ENCODE measurements around the gene SULT1A1. TPM values are rescaled to one million over a fixed set of nuclear protein-coding genes. Genes with fewer than 3 reads are reported as not detected.

Gene SULT1A1
- total and polyA plus RNA-seq, 2 of the 13 experiments (the other 11 are each of a cell fraction or from before 2014, with no cell fraction given), result 114 to 147 TPM

GRCh38 chr16:28609631-28610594 is at the start of gene SULT1A1 (continued):
- TF ChIP-seq, protein P1, sequence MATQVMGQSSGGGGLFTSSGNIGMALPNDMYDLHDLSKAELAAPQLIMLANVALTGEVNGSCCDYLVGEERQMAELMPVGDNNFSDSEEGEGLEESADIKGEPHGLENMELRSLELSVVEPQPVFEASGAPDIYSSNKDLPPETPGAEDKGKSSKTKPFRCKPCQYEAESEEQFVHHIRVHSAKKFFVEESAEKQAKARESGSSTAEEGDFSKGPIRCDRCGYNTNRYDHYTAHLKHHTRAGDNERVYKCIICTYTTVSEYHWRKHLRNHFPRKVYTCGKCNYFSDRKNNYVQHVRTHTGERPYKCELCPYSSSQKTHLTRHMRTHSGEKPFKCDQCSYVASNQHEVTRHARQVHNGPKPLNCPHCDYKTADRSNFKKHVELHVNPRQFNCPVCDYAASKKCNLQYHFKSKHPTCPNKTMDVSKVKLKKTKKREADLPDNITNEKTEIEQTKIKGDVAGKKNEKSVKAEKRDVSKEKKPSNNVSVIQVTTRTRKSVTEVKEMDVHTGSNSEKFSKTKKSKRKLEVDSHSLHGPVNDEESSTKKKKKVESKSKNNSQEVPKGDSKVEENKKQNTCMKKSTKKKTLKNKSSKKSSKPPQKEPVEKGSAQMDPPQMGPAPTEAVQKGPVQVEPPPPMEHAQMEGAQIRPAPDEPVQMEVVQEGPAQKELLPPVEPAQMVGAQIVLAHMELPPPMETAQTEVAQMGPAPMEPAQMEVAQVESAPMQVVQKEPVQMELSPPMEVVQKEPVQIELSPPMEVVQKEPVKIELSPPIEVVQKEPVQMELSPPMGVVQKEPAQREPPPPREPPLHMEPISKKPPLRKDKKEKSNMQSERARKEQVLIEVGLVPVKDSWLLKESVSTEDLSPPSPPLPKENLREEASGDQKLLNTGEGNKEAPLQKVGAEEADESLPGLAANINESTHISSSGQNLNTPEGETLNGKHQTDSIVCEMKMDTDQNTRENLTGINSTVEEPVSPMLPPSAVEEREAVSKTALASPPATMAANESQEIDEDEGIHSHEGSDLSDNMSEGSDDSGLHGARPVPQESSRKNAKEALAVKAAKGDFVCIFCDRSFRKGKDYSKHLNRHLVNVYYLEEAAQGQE (IDR thresholded peaks at IDR 0.05; ENCODE audit: borderline replicate concordance in 1 of 2, low read depth in 1 of 2, low read length in 2 of 2), result no peak
- no peak for TF ChIP-seq TEAD2 (CRISPR knock-in tag; IDR thresholded peaks at IDR 0.05)
- TF ChIP-seq ZNF652 (CRISPR knock-in tag; IDR thresholded peaks at IDR 0.05; ENCODE audit: borderline replicate concordance, low read depth), result no peak
- no peak for TF ChIP-seq FOSL1 (CRISPR knock-in tag; IDR thresholded peaks at IDR 0.05; ENCODE audit: borderline replicate concordance)
- no peak; the same call in 1 of the 2 replicates for TF ChIP-seq ZNF235 (CRISPR knock-in tag; IDR thresholded peaks at IDR 0.05; ENCODE audit: borderline replicate concordance)
- TF ChIP-seq PCBP1 (IDR thresholded peaks at IDR 0.05; ENCODE audit: borderline replicate concordance, low read depth, low read length), result 0 out of 2 replicates have a peak, but pooled peaks have one; percentile 53
- TF ChIP-seq ZNF101 (CRISPR knock-in tag; IDR thresholded peaks at IDR 0.05; ENCODE audit: borderline replicate concordance, low read depth), result 0 out of 2 replicates have a peak, but pooled peaks have one; percentile 23
- TF ChIP-seq EHMT2 (IDR thresholded peaks at IDR 0.05; ENCODE audit: borderline replicate concordance, low read depth, low read length), result no peak
- TF ChIP-seq, protein P2, sequence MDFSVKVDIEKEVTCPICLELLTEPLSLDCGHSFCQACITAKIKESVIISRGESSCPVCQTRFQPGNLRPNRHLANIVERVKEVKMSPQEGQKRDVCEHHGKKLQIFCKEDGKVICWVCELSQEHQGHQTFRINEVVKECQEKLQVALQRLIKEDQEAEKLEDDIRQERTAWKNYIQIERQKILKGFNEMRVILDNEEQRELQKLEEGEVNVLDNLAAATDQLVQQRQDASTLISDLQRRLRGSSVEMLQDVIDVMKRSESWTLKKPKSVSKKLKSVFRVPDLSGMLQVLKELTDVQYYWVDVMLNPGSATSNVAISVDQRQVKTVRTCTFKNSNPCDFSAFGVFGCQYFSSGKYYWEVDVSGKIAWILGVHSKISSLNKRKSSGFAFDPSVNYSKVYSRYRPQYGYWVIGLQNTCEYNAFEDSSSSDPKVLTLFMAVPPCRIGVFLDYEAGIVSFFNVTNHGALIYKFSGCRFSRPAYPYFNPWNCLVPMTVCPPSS (IDR thresholded peaks at IDR 0.05), result no peak
- no peak for TF ChIP-seq NR3C1 (CRISPR knock-in tag; IDR thresholded peaks at IDR 0.05)
- TF ChIP-seq RFXAP (CRISPR knock-in tag; IDR thresholded peaks at IDR 0.05; ENCODE audit: borderline replicate concordance), result peak; percentile 12; the same call in 1 of the 2 replicates
- TF ChIP-seq HOXA3 (CRISPR knock-in tag; IDR thresholded peaks at IDR 0.05), result peak; percentile 58
- no peak for TF ChIP-seq ZNF773 (CRISPR knock-in tag; IDR thresholded peaks at IDR 0.05; ENCODE audit: borderline replicate concordance)
- TF ChIP-seq FOXA1 (IDR thresholded peaks at IDR 0.05), result no peak
- 0 out of 2 replicates have a peak, but pooled peaks have one; percentile 15 for TF ChIP-seq FOXA1 (CRISPR knock-in tag; IDR thresholded peaks at IDR 0.05)
- TF ChIP-seq RXRA (CRISPR knock-in tag; IDR thresholded peaks at IDR 0.05), result peak; percentile 79
- TF ChIP-seq ZNF724P (CRISPR knock-in tag; IDR thresholded peaks at IDR 0.05; ENCODE audit: borderline replicate concordance), result peak; percentile 44; the same call in 1 of the 2 replicates
- no peak for TF ChIP-seq TBP (CRISPR knock-in tag; IDR thresholded peaks at IDR 0.05)
- TF ChIP-seq, protein P3, sequence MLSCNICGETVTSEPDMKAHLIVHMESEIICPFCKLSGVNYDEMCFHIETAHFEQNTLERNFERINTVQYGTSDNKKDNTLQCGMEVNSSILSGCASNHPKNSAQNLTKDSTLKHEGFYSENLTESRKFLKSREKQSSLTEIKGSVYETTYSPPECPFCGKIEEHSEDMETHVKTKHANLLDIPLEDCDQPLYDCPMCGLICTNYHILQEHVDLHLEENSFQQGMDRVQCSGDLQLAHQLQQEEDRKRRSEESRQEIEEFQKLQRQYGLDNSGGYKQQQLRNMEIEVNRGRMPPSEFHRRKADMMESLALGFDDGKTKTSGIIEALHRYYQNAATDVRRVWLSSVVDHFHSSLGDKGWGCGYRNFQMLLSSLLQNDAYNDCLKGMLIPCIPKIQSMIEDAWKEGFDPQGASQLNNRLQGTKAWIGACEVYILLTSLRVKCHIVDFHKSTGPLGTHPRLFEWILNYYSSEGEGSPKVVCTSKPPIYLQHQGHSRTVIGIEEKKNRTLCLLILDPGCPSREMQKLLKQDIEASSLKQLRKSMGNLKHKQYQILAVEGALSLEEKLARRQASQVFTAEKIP (CRISPR knock-in tag; IDR thresholded peaks at IDR 0.05; ENCODE audit: borderline replicate concordance), result no peak
- TF ChIP-seq ZBTB33 (CRISPR knock-in tag; IDR thresholded peaks at IDR 0.05), result no peak
